Measurements from ENCODE around the gene TDRD12. TPM values are rescaled to one million over a fixed set of nuclear protein-coding genes. Genes with fewer than 3 reads are reported as not detected.
A peak's percentile ranks its signal among the peaks of the same experiment; 100 is the strongest.

The TDRD12 gene
- total RNA-seq, 1 experiment from 2014 or later: 0.33 TPM

GRCh38 chr19:32676895-32677359 is 42.6 kb upstream of the TDRD12 start:
- intact Hi-C loops (cut with micrococcal nuclease; ENCODE audit: unreplicated experiment): no loop called here
- H3K4me3 ChIP-seq (ENCODE audit: low read depth in 2 of 2, low read length in 2 of 2): no peak overlapping the region; a peak in 1 of 4 replicates
- ATAC-seq: no peak

GRCh38 chr19:32677657-32678056 is 41.9 kb upstream of the TDRD12 start:
- Histone ChIP-seq H3K36me3 (ENCODE audit: control insufficient read depth, insufficient read depth, low read length) (no peaks in the 10 kb centered on the region), H3K4me3 (ENCODE audit: low read depth in 2 of 2, low read length in 2 of 2) (no peak overlapping the region), H3K9me3 (ENCODE audit: control insufficient read depth, insufficient read depth, low read depth, low read length) (no peaks in the 10 kb centered on the region), H3K4me1 (ENCODE audit: control insufficient read depth, insufficient read depth, low read length) (peaks cover 11% of the 10 kb centered on the region; the same call in 1 of the 2 replicates), H3K27ac (ENCODE audit: low read length) (no peak overlapping the region), H3K27me3 (ENCODE audit: control insufficient read depth, insufficient read depth, low read length) (no peaks in the 10 kb centered on the region)
- TF ChIP-seq CTCF (IDR thresholded peaks at IDR 0.05) (no peak), TCF7L2 (IDR thresholded peaks at IDR 0.05; ENCODE audit: low read depth, low read length) (no peak), SIN3A (IDR thresholded peaks at IDR 0.05; ENCODE audit: borderline replicate concordance, insufficient read depth, low read depth, low read length) (no peak), REST (IDR thresholded peaks at IDR 0.05; ENCODE audit: insufficient read depth in 1 of 2, low read depth in 2 of 2, low read length in 1 of 2) (no peak), POLR2AphosphoS5 (IDR thresholded peaks at IDR 0.05; ENCODE audit: low read depth, low read length) (no peak)
- in situ Hi-C loops (cut with HindIII; ENCODE audit: low pct_unique_long_range_greater_than_20kb, low sequenced_read_pairs): no loop called here
- ChIA-PET CTCF (interaction anchor here (0.7 kb wide), 1 partner anchor 9 kb away, joined by 6 read pairs; no protein-coding TSS in a partner anchor), POLR2A (interaction anchor here (0.5 kb wide), 1 partner anchor 13 kb away, joined by 8 read pairs; no protein-coding TSS in a partner anchor)
- intact Hi-C loops (cut with micrococcal nuclease; ENCODE audit: unreplicated experiment): no loop called here
- TSS peak; percentile 42 for BruUV-seq (replicated peaks)
- DNase-seq (ENCODE audit: low read depth, low spot score): no peak
- no peak for ATAC-seq

More at GRCh38 chr19:32676895-32677359, 42.6 kb upstream of the TDRD12 start:
- ChIA-PET POLR2A (interaction anchor here (0.5 kb wide), 1 partner anchor 1468 kb away, joined by 3 read pairs; no protein-coding TSS in a partner anchor), CTCF (no interaction called here)
- H3K27me3 ChIP-seq (ENCODE audit: control insufficient read depth, insufficient read depth, low read length): no peaks in the 10 kb centered on the region
- H3K9me3 ChIP-seq (ENCODE audit: control insufficient read depth, insufficient read depth, low read depth, low read length): no peaks in the 10 kb centered on the region
- H3K27ac ChIP-seq (ENCODE audit: low read length): no peak overlapping the region
- in situ Hi-C loops (cut with HindIII; ENCODE audit: low pct_unique_long_range_greater_than_20kb, low sequenced_read_pairs): no loop called here
- no TSS peak for BruUV-seq (replicated peaks)
- DNase-seq (ENCODE audit: low read depth, low spot score): no peak
- TF ChIP-seq TCF7L2 (IDR thresholded peaks at IDR 0.05; ENCODE audit: low read depth, low read length) (no peak), POLR2AphosphoS5 (IDR thresholded peaks at IDR 0.05; ENCODE audit: low read depth, low read length) (no peak), SIN3A (IDR thresholded peaks at IDR 0.05; ENCODE audit: borderline replicate concordance, insufficient read depth, low read depth, low read length) (no peak), REST (IDR thresholded peaks at IDR 0.05; ENCODE audit: insufficient read depth in 1 of 2, low read depth in 2 of 2, low read length in 1 of 2) (no peak), CTCF (IDR thresholded peaks at IDR 0.05) (no peak)
- no peaks in the 10 kb centered on the region for H3K36me3 ChIP-seq (ENCODE audit: control insufficient read depth, insufficient read depth, low read length)
- H3K4me1 ChIP-seq (ENCODE audit: control insufficient read depth, insufficient read depth, low read length): peaks cover 11% of the 10 kb centered on the region; the same call in 1 of the 2 replicates

Measured in Panc1 (cell line).